ENCODE results near the gene MOXD1. TPM values are rescaled to one million over a fixed set of nuclear protein-coding genes. Genes with fewer than 3 reads are reported as not detected.

The MOXD1 gene
- total RNA-seq, 1 experiment from 2014 or later = 1.0 TPM

GRCh38 chr6:132362442-132363185 lies 38.7 kb downstream of the MOXD1 start:
- Histone ChIP-seq H3K36me3 (ENCODE audit: control insufficient read depth in 1 of 2, insufficient read depth in 2 of 2, low read length in 2 of 2) (no peaks in the 10 kb centered on the region), H3K4me1 (ENCODE audit: control insufficient read depth in 1 of 2, insufficient read depth in 2 of 2, low read length in 2 of 2) (no peaks in the 10 kb centered on the region), H4K20me1 (ENCODE audit: insufficient read depth) (no peaks in the 10 kb centered on the region), H3K27ac (ENCODE audit: low read depth, low read length) (no peak overlapping the region), H3K4me3 (replicated peaks in 1 of 2; ENCODE audit: low read depth in 1 of 2, low read length in 2 of 2) (no peak overlapping the region), H2AFZ (ENCODE audit: low read depth, low read length, poor library complexity, severe bottlenecking) (no peak overlapping the region), H3K9me3 (ENCODE audit: control insufficient read depth in 1 of 2, insufficient read depth in 1 of 2, low read depth in 1 of 2, low read length in 2 of 2) (no peaks in the 10 kb centered on the region), H3K9me2 (ENCODE audit: insufficient read depth) (no peaks in the 10 kb centered on the region), H3K9ac (ENCODE audit: low read length) (no peak overlapping the region), H3K4me2 (ENCODE audit: low read length) (no peak overlapping the region), H3K27me3 (ENCODE audit: insufficient read depth, low read length) (no peaks in the 10 kb centered on the region), H3K79me2 (ENCODE audit: insufficient read depth, low read length) (no peaks in the 10 kb centered on the region)
- ChIA-PET POLR2A (no interaction called here), CTCF (no interaction called here), RAD21 (ENCODE audit: low non-redundant PET in 1 of 2, low total read pairs in 2 of 2, uncharacterized antibody in 2 of 2, unreplicated experiment in 2 of 2) (no interaction called here)
- intact Hi-C loops (cut with micrococcal nuclease) = no loop called here
- ATAC-seq (no peak), DNase-seq (ENCODE audit: low read depth, low spot score) (no peak)
- no peak for TF ChIP-seq TCF7L2 (IDR thresholded peaks at IDR 0.05; ENCODE audit: borderline replicate concordance, extremely low read depth, insufficient read depth, insufficient read length)
- TF ChIP-seq RAD21 (IDR thresholded peaks at IDR 0.05; ENCODE audit: low read depth) = no peak
- no peak for TF ChIP-seq POLR2A (IDR thresholded peaks at IDR 0.05; ENCODE audit: borderline replicate concordance, extremely low read depth, insufficient read depth, insufficient read length)
- TF ChIP-seq, protein P1, sequence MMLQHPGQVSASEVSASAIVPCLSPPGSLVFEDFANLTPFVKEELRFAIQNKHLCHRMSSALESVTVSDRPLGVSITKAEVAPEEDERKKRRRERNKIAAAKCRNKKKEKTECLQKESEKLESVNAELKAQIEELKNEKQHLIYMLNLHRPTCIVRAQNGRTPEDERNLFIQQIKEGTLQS (IDR thresholded peaks at IDR 0.05) = no peak
- TF ChIP-seq ELF1 (IDR thresholded peaks at IDR 0.05; ENCODE audit: borderline replicate concordance, low read depth) = no peak
- no peak for TF ChIP-seq EZH2phosphoT487 (IDR thresholded peaks at IDR 0.05; ENCODE audit: borderline replicate concordance)
- TF ChIP-seq SP1 (IDR thresholded peaks at IDR 0.05; ENCODE audit: low read depth) = no peak
- no TSS peak for BruUV-seq (replicated peaks)

DNA sequence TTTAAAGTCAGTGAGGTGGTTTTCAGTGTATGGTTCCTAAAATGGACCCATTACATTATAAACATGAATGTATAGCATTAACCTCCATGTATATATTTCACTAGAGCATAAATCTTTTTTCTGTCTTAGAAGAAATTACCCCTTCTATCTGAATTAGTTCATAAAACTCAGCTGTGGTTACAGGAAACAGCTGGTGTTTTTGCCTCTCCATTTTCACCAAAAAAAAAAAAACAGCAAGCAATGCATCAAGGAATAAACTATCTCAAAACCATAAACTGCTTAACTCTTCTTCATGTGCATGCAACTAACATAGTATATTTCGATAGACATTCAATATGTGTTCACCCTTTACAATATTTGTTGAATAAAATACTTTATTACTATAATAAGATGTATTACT lies 40.2 kb downstream of the MOXD1 start:
- RAD21 ChIA-PET (ENCODE audit: low non-redundant PET in 1 of 2, low total read pairs in 2 of 2, uncharacterized antibody in 2 of 2, unreplicated experiment in 2 of 2) = no interaction called here
- BruUV-seq (replicated peaks) = no TSS peak

More for the DNA sequence above, 40.2 kb downstream of the MOXD1 start:
- no peak overlapping the region for H3K4me3 ChIP-seq (replicated peaks in 1 of 2; ENCODE audit: low read depth in 1 of 2, low read length in 2 of 2)
- ATAC-seq = no peak
- no peaks in the 10 kb centered on the region for H3K79me2 ChIP-seq (ENCODE audit: insufficient read depth, low read length)
- H4K20me1 ChIP-seq (ENCODE audit: insufficient read depth) = no peaks in the 10 kb centered on the region
- no peaks in the 10 kb centered on the region for H3K36me3 ChIP-seq (ENCODE audit: control insufficient read depth in 1 of 2, insufficient read depth in 2 of 2, low read length in 2 of 2)
- POLR2A ChIA-PET = no interaction called here
- H3K9ac ChIP-seq (ENCODE audit: low read length) = no peak overlapping the region
- no peaks in the 10 kb centered on the region for H3K9me3 ChIP-seq (ENCODE audit: control insufficient read depth in 1 of 2, insufficient read depth in 1 of 2, low read depth in 1 of 2, low read length in 2 of 2)
- no peaks in the 10 kb centered on the region for H3K9me2 ChIP-seq (ENCODE audit: insufficient read depth)
- no peaks in the 10 kb centered on the region for H3K4me1 ChIP-seq (ENCODE audit: control insufficient read depth in 1 of 2, insufficient read depth in 2 of 2, low read length in 2 of 2)
- no peak for DNase-seq (ENCODE audit: low read depth, low spot score)
- no peak overlapping the region for H2AFZ ChIP-seq (ENCODE audit: low read depth, low read length, poor library complexity, severe bottlenecking)
- no peak overlapping the region for H3K27ac ChIP-seq (ENCODE audit: low read depth, low read length)
- CTCF ChIA-PET = no interaction called here
- H3K27me3 ChIP-seq (ENCODE audit: insufficient read depth, low read length) = no peaks in the 10 kb centered on the region
- intact Hi-C loops (cut with micrococcal nuclease) = no loop called here
- no peak for TF ChIP-seq CEBPB (IDR thresholded peaks at IDR 0.05; ENCODE audit: low read depth)
- no peak for TF ChIP-seq TCF7L2 (IDR thresholded peaks at IDR 0.05; ENCODE audit: borderline replicate concordance, extremely low read depth, insufficient read depth, insufficient read length)
- no peak for TF ChIP-seq CTCF (IDR thresholded peaks at IDR 0.05 in 2 of 3, conservative IDR thresholded peaks at IDR 0.05 in 1 of 3; ENCODE audit: borderline replicate concordance in 1 of 3, insufficient read depth in 1 of 3, low read depth in 2 of 3, low read length in 2 of 3)
- no peak for TF ChIP-seq SIN3A (IDR thresholded peaks at IDR 0.05; ENCODE audit: low read depth)
- TF ChIP-seq, protein P2, sequence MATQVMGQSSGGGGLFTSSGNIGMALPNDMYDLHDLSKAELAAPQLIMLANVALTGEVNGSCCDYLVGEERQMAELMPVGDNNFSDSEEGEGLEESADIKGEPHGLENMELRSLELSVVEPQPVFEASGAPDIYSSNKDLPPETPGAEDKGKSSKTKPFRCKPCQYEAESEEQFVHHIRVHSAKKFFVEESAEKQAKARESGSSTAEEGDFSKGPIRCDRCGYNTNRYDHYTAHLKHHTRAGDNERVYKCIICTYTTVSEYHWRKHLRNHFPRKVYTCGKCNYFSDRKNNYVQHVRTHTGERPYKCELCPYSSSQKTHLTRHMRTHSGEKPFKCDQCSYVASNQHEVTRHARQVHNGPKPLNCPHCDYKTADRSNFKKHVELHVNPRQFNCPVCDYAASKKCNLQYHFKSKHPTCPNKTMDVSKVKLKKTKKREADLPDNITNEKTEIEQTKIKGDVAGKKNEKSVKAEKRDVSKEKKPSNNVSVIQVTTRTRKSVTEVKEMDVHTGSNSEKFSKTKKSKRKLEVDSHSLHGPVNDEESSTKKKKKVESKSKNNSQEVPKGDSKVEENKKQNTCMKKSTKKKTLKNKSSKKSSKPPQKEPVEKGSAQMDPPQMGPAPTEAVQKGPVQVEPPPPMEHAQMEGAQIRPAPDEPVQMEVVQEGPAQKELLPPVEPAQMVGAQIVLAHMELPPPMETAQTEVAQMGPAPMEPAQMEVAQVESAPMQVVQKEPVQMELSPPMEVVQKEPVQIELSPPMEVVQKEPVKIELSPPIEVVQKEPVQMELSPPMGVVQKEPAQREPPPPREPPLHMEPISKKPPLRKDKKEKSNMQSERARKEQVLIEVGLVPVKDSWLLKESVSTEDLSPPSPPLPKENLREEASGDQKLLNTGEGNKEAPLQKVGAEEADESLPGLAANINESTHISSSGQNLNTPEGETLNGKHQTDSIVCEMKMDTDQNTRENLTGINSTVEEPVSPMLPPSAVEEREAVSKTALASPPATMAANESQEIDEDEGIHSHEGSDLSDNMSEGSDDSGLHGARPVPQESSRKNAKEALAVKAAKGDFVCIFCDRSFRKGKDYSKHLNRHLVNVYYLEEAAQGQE (IDR thresholded peaks at IDR 0.05; ENCODE audit: low read depth) = no peak
- H3K4me2 ChIP-seq (ENCODE audit: low read length) = no peak overlapping the region

Measured in HCT116 (cell line).